GM19043 (cell line): ENCODE measurements around the gene EXOSC2.
"Not testable (repeated sequence)": the region's sequence is repeated elsewhere in the genome, so short reads cannot be mapped to it uniquely, and the experiment has no call there.

Source experiments
- ATAC-seq: cut with Tn5 transposase; IDR thresholded peaks from one replicate; pipeline ENCODE4 v1.9.1; 2021; ENCODE audit warnings: low read depth; ENCODE audit not compliant: unreplicated experiment

Gene EXOSC2

GRCh38 chr9:130666393-130667119 lies 27.0 kb upstream of the EXOSC2 start:
- ATAC-seq = no peak

GRCh38 chr9:130667120-130667435 lies 26.5 kb upstream of the EXOSC2 start:
- ATAC-seq = no peak

- no peak for ATAC-seq
These were observed 25.4 kb upstream of the EXOSC2 start for GRCh38 chr9:130668196-130668595.

- no peak for ATAC-seq
These were observed 24.9 kb upstream of the EXOSC2 start for GRCh38 chr9:130668659-130669058.

- no peak for ATAC-seq
These were observed 23.6 kb upstream of the EXOSC2 start for GRCh38 chr9:130669965-130670364.

- ATAC-seq = no peak
These were observed 22.9 kb upstream of the EXOSC2 start for GRCh38 chr9:130670644-130671043.

- ATAC-seq = no peak
These were observed 21.1 kb upstream of the EXOSC2 start for GRCh38 chr9:130672466-130672865.

GRCh38 chr9:130672933-130673615 lies 20.5 kb upstream of the EXOSC2 start:
- ATAC-seq = no peak

GRCh38 chr9:130675396-130675795 lies 18.2 kb upstream of the EXOSC2 start:
- ATAC-seq = no peak

- ATAC-seq = no peak
These were observed 16.3 kb upstream of the EXOSC2 start for GRCh38 chr9:130677252-130677651.

GRCh38 chr9:130680836-130681768 lies 12.5 kb upstream of the EXOSC2 start:
- no peak for ATAC-seq

GRCh38 chr9:130681769-130682420 lies 11.7 kb upstream of the EXOSC2 start:
- no peak for ATAC-seq

- no peak for ATAC-seq
These were observed 11.0 kb upstream of the EXOSC2 start for GRCh38 chr9:130682421-130683121.

- no peak for ATAC-seq
These were observed 8.5 kb upstream of the EXOSC2 start for GRCh38 chr9:130685104-130685503.

- ATAC-seq = not testable (repeated sequence)
These were observed 7.6 kb upstream of the EXOSC2 start for GRCh38 chr9:130685945-130686344.

- ATAC-seq = no peak
These were observed 6.0 kb upstream of the EXOSC2 start for GRCh38 chr9:130687615-130688014.

GRCh38 chr9:130688072-130688471 lies 5.5 kb upstream of the EXOSC2 start:
- no peak for ATAC-seq

- ATAC-seq = no peak
These were observed 4.0 kb upstream of the EXOSC2 start for GRCh38 chr9:130689572-130689936.

- ATAC-seq = no peak
These were observed 3.5 kb upstream of the EXOSC2 start for GRCh38 chr9:130689937-130690700.

- no peak for ATAC-seq
These were observed 1.3 kb upstream of the EXOSC2 start for GRCh38 chr9:130692321-130692720.
